ENCODE data around the gene LIPF.

DNA sequence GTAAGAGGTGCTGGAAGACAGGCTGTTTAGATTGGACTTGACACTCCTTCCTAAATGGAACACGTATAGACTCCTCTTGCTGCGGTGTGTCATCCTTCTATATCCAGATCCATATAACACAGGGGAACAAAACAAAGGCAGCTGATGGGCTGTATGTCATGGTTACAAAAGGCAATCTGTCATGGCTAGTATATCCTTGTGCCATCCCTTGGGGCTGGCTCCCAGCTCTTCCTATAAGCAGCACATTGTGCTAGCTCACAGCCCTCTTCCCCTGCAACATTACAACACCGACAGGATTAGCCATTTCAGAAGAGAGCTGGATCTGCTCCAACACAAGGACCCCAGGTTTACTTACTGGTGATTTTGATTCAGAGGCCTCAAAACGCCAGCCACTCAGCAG is 57.1 kb downstream of the LIPF start:
- TF ChIP-seq, protein P1, sequence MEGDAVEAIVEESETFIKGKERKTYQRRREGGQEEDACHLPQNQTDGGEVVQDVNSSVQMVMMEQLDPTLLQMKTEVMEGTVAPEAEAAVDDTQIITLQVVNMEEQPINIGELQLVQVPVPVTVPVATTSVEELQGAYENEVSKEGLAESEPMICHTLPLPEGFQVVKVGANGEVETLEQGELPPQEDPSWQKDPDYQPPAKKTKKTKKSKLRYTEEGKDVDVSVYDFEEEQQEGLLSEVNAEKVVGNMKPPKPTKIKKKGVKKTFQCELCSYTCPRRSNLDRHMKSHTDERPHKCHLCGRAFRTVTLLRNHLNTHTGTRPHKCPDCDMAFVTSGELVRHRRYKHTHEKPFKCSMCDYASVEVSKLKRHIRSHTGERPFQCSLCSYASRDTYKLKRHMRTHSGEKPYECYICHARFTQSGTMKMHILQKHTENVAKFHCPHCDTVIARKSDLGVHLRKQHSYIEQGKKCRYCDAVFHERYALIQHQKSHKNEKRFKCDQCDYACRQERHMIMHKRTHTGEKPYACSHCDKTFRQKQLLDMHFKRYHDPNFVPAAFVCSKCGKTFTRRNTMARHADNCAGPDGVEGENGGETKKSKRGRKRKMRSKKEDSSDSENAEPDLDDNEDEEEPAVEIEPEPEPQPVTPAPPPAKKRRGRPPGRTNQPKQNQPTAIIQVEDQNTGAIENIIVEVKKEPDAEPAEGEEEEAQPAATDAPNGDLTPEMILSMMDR (IDR thresholded peaks at IDR 0.05): no peak
- TF ChIP-seq YY1 (IDR thresholded peaks at IDR 0.05; ENCODE audit: low read depth): no peak
- TF ChIP-seq, protein P2, sequence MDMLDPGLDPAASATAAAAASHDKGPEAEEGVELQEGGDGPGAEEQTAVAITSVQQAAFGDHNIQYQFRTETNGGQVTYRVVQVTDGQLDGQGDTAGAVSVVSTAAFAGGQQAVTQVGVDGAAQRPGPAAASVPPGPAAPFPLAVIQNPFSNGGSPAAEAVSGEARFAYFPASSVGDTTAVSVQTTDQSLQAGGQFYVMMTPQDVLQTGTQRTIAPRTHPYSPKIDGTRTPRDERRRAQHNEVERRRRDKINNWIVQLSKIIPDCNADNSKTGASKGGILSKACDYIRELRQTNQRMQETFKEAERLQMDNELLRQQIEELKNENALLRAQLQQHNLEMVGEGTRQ (IDR thresholded peaks at IDR 0.05; ENCODE audit: borderline replicate concordance, low read depth, low read length): no peak
- no peak for TF ChIP-seq POLR2AphosphoS5 (IDR thresholded peaks at IDR 0.05; ENCODE audit: low read depth, low read length)
- TF ChIP-seq TAF1 (IDR thresholded peaks at IDR 0.05; ENCODE audit: borderline replicate concordance, low read depth, low read length): no peak
- TF ChIP-seq EP300 (IDR thresholded peaks at IDR 0.05; ENCODE audit: borderline replicate concordance in 1 of 2, low read depth in 1 of 2, low read length in 1 of 2): no peak
- no peak for TF ChIP-seq MEF2A (IDR thresholded peaks at IDR 0.05; ENCODE audit: borderline replicate concordance, low read depth)
- no peak for TF ChIP-seq ELF1 (IDR thresholded peaks at IDR 0.05)
- no peak for TF ChIP-seq RFX5 (IDR thresholded peaks at IDR 0.05; ENCODE audit: low read length)
- no peak for TF ChIP-seq TCF12 (IDR thresholded peaks at IDR 0.05)

All from SK-N-SH (cell line).